ENCODE measurements around the gene TMEM81.

TMEM81 gene

GRCh38 chr1:205045146-205045545 is 39.1 kb downstream of the TMEM81 start:
- Histone ChIP-seq H3K27me3 (ENCODE audit: low read depth, low read length) (peaks cover 43% of the 10 kb centered on the region), H3K4me1 (ENCODE audit: control insufficient read depth in 1 of 2, insufficient read depth in 2 of 2, low read length in 2 of 2) (peaks cover 0 to 4% of the 10 kb centered on the region in 2 donors), H3K9me3 (ENCODE audit: control insufficient read depth in 1 of 2, low read length in 2 of 2) (no peaks in the 10 kb centered on the region), H3K4me3 (ENCODE audit: low read depth in 1 of 2, low read length in 2 of 2) (no peak overlapping the region), H3K27ac (ENCODE audit: low read length) (no peak overlapping the region), H3K36me3 (ENCODE audit: control insufficient read depth in 1 of 2, insufficient read depth in 2 of 2, low read length in 2 of 2) (no peaks in the 10 kb centered on the region)

- Histone ChIP-seq H3K27ac (ENCODE audit: low read length) (no peak overlapping the region), H3K4me3 (ENCODE audit: low read depth in 1 of 2, low read length in 2 of 2) (no peak overlapping the region), H3K27me3 (ENCODE audit: low read depth, low read length) (peaks cover 43% of the 10 kb centered on the region)
Measured at GRCh38 chr1:205044741-205045140, 39.5 kb downstream of the TMEM81 start.

DNA sequence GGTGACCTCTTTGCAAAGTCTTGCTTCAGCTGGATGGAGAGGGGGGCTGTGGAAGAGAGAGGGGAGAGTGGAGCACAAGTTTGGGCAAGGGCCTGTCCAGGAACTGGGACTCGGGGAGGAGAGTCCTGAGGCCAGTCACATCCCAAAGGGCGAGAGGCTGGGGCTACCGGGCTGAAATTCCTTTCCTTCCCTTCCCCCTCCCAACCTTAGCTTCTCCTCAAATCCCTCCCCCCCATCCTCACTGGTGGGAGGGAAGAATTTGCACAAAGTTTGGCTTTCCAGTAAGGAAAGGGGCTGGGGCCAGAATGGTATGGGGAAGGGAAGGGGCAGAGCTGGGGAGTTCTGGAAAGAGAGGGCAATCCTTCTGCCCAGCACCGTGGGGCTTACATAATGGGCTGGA is 40.4 kb downstream of the TMEM81 start:
- peaks cover 43% of the 10 kb centered on the region for H3K27me3 ChIP-seq (ENCODE audit: low read depth, low read length)
- no peak overlapping the region for H3K27ac ChIP-seq (ENCODE audit: low read length)
- H3K4me3 ChIP-seq (ENCODE audit: low read depth in 1 of 2, low read length in 2 of 2), result peak overlapping the region in 1 of 2 donors; percentile 21
- no peaks in the 10 kb centered on the region for H3K36me3 ChIP-seq (ENCODE audit: control insufficient read depth in 1 of 2, insufficient read depth in 2 of 2, low read length in 2 of 2)
- H3K9me3 ChIP-seq (ENCODE audit: control insufficient read depth in 1 of 2, low read length in 2 of 2), result no peaks in the 10 kb centered on the region
- peaks cover 0 to 4% of the 10 kb centered on the region in 2 donors for H3K4me1 ChIP-seq (ENCODE audit: control insufficient read depth in 1 of 2, insufficient read depth in 2 of 2, low read length in 2 of 2)

More at GRCh38 chr1:205044741-205045140, 39.5 kb downstream of the TMEM81 start:
- Histone ChIP-seq H3K9me3 (ENCODE audit: control insufficient read depth in 1 of 2, low read length in 2 of 2) (no peaks in the 10 kb centered on the region), H3K36me3 (ENCODE audit: control insufficient read depth in 1 of 2, insufficient read depth in 2 of 2, low read length in 2 of 2) (no peaks in the 10 kb centered on the region), H3K4me1 (ENCODE audit: control insufficient read depth in 1 of 2, insufficient read depth in 2 of 2, low read length in 2 of 2) (peaks cover 0 to 4% of the 10 kb centered on the region in 2 donors)

DNA sequence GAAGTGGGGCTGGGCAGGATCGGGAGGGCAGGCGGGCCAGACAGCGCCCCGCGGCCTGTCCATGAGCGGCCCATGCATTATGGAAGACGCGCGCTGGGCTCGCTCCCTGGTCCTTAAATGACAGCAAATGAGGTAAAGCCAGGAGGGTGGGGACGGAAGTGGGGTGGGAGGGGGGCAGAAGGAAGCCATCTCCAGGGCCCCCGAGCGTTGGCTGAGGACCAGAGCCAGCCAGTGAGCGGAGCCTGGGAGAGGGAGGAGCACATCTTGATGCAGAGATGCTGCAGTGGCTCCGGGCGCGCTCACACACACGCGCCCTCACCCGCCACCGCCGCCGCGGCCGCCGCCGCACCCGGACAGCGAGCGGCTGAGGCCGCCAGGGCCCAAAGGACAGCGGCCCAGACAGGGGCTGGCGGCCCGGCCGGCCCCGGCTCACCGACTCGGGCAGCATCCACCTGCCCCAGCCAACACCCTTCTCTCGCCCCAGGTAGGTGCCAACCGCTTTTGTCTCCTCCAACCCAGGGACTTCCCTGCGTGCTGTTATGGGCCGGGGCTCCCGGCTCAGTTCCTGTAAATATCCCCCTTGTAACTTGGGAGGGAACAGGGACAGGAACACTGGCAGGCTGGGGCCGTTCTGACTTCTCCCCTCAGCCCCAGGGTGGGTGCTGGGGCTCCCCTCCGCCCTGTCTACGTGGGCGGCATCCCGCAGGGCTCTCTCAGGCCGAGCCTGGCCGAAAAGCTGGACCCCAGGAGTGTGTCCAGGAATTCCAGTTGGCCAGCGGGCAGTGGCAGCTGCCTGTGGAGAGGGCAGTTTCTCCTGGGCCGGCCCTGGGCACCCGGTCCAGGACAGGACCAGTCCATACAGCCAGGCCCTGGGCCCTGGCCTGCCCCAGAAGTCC is 41.1 kb downstream of the TMEM81 start, which contains the start of gene CNTN2:
Gene CNTN2, plus strand, starts transcription at position 302 of the 896 bp plus-strand sequence. CDS start 9,974 bp downstream, outside the sequence.
- peaks cover 0 to 4% of the 10 kb centered on the region in 2 donors for H3K4me1 ChIP-seq (ENCODE audit: control insufficient read depth in 1 of 2, insufficient read depth in 2 of 2, low read length in 2 of 2)
- no peak within 1 kb of the TSS for H3K27ac ChIP-seq (ENCODE audit: low read length)
- peaks cover 43% of the 10 kb centered on the region for H3K27me3 ChIP-seq (ENCODE audit: low read depth, low read length)
- H3K4me3 ChIP-seq (ENCODE audit: low read depth in 1 of 2, low read length in 2 of 2), result peak within 1 kb of the TSS in 1 of 2 donors; percentile 21
- H3K36me3 ChIP-seq (ENCODE audit: control insufficient read depth in 1 of 2, insufficient read depth in 2 of 2, low read length in 2 of 2), result no peaks in the 10 kb centered on the region
- H3K9me3 ChIP-seq (ENCODE audit: control insufficient read depth in 1 of 2, low read length in 2 of 2), result no peaks in the 10 kb centered on the region

DNA sequence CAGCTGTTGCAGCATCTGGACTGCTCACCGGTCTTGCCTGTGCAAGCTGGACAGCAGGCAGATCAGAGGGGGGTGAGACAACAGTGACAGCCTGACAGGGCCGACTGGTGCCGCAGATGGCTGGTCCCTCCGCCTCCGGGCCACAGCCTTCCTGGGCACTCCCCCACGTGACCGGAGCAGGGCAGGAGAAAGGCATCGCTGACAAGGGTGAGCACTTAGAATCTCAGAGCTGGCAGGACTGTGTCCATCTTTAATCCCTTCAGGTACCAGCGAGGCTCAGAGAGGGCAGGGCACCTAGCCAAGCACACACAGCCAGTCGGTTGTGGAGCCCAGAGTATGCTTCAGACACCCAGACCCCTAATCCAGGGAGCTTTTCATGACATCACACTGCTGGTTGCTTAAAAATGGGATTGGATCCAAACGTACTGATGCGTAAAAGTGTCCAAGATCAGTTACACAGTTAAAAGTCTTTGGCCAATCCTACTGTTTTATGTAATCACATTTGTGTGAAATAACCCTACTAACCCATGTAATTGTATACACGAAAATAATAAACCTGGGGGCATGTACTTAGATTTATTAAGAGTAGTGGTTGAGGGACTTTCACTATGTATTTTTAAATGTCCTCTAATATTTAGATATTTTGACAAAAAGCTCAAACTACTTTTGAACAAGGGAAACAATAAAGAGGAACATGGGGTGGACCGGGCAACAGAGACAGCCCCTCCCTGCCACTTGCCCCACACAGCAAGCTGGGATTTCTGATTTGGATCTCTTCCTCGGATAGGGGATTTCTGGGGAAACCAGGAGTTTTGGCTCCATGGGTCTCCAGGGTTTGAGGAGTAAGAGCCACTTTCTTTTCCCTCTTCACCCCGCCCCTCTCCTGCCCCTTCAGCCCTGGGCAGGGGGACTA is 42.0 kb downstream of the TMEM81 start:
- H3K27ac ChIP-seq (ENCODE audit: low read length), result no peak overlapping the region
- H3K27me3 ChIP-seq (ENCODE audit: low read depth, low read length), result peaks cover 38% of the 10 kb centered on the region
- no peak overlapping the region for H3K4me3 ChIP-seq (ENCODE audit: low read depth in 1 of 2, low read length in 2 of 2)
- H3K9me3 ChIP-seq (ENCODE audit: control insufficient read depth in 1 of 2, low read length in 2 of 2), result no peaks in the 10 kb centered on the region
- H3K4me1 ChIP-seq (ENCODE audit: control insufficient read depth in 1 of 2, insufficient read depth in 2 of 2, low read length in 2 of 2), result peaks cover 0 to 4% of the 10 kb centered on the region in 2 donors
- no peaks in the 10 kb centered on the region for H3K36me3 ChIP-seq (ENCODE audit: control insufficient read depth in 1 of 2, insufficient read depth in 2 of 2, low read length in 2 of 2)

- Histone ChIP-seq H3K27me3 (ENCODE audit: low read depth, low read length) (peaks cover 32% of the 10 kb centered on the region), H3K4me3 (ENCODE audit: low read depth in 1 of 2, low read length in 2 of 2) (no peak overlapping the region), H3K36me3 (ENCODE audit: control insufficient read depth in 1 of 2, insufficient read depth in 2 of 2, low read length in 2 of 2) (no peaks in the 10 kb centered on the region), H3K4me1 (ENCODE audit: control insufficient read depth in 1 of 2, insufficient read depth in 2 of 2, low read length in 2 of 2) (peaks cover 0 to 4% of the 10 kb centered on the region in 2 donors), H3K27ac (ENCODE audit: low read length) (no peak overlapping the region), H3K9me3 (ENCODE audit: control insufficient read depth in 1 of 2, low read length in 2 of 2) (no peaks in the 10 kb centered on the region)
Measured at GRCh38 chr1:205041001-205041715, 43.1 kb downstream of the TMEM81 start.

- no peak overlapping the region for H3K27ac ChIP-seq (ENCODE audit: low read length)
- H3K9me3 ChIP-seq (ENCODE audit: control insufficient read depth in 1 of 2, low read length in 2 of 2), result no peaks in the 10 kb centered on the region
- H3K4me3 ChIP-seq (ENCODE audit: low read depth in 1 of 2, low read length in 2 of 2), result no peak overlapping the region
- peaks cover 0 to 3% of the 10 kb centered on the region in 2 donors for H3K4me1 ChIP-seq (ENCODE audit: control insufficient read depth in 1 of 2, insufficient read depth in 2 of 2, low read length in 2 of 2)
- H3K27me3 ChIP-seq (ENCODE audit: low read depth, low read length), result peaks cover 7% of the 10 kb centered on the region
- no peaks in the 10 kb centered on the region for H3K36me3 ChIP-seq (ENCODE audit: control insufficient read depth in 1 of 2, insufficient read depth in 2 of 2, low read length in 2 of 2)
Measured at GRCh38 chr1:205038132-205038786, 46.0 kb downstream of the TMEM81 start.

GRCh38 chr1:205037539-205037938 is 46.7 kb downstream of the TMEM81 start:
- H3K4me1 ChIP-seq (ENCODE audit: control insufficient read depth in 1 of 2, insufficient read depth in 2 of 2, low read length in 2 of 2), result no peaks in the 10 kb centered on the region
- H3K27ac ChIP-seq (ENCODE audit: low read length), result no peak overlapping the region
- H3K27me3 ChIP-seq (ENCODE audit: low read depth, low read length), result peaks cover 5% of the 10 kb centered on the region
- H3K4me3 ChIP-seq (ENCODE audit: low read depth in 1 of 2, low read length in 2 of 2), result no peak overlapping the region
- H3K36me3 ChIP-seq (ENCODE audit: control insufficient read depth in 1 of 2, insufficient read depth in 2 of 2, low read length in 2 of 2), result no peaks in the 10 kb centered on the region
- H3K9me3 ChIP-seq (ENCODE audit: control insufficient read depth in 1 of 2, low read length in 2 of 2), result no peaks in the 10 kb centered on the region
